SU-DHL-6 (cell line): Measurements from ENCODE around the gene ULK3.
A peak's percentile ranks its signal among the peaks of the same experiment; 100 is the strongest.

Experiments
- H2AFZ ChIP-seq: fragments of 200-600 bp; sonication (generic); 2 replicates; pipeline ENCODE4 v1.6.1; 2014; ENCODE audit warnings: low read depth, mild to moderate bottlenecking, moderate library complexity, mixed read lengths, antibody characterized with exemption, low read length; ENCODE audit not compliant: severe bottlenecking
- H3F3A ChIP-seq: fragments of 200-600 bp; shearing (Covaris generic); 2 replicates; pipeline ENCODE4 v1.6.0; 2016; ENCODE audit warnings: antibody characterized with exemption, mild to moderate bottlenecking; ENCODE audit not compliant: insufficient read depth
- H3K27ac ChIP-seq: fragments of 200-600 bp; sonication (generic); 2 replicates; pipeline ENCODE4 v1.5.1; 2016; ENCODE audit warnings: low read depth, mild to moderate bottlenecking, low read length, moderate library complexity, mixed read lengths
- H3K27me3 ChIP-seq: fragments of 200-600 bp; sonication (generic), shearing (Covaris generic); 2 replicates; pipeline ENCODE4 v1.6.0; 2014; ENCODE audit warnings: mild to moderate bottlenecking, low read length
- H3K36me3 ChIP-seq: fragments of 200-600 bp; sonication (generic); 2 replicates; pipeline ENCODE4 v1.6.1; 2014; ENCODE audit warnings: mild to moderate bottlenecking, low read length, mixed read lengths
- H3K4me2 ChIP-seq: fragments of 300-600, 200-600 bp; shearing (Covaris generic), sonication (generic); 2 replicates; pipeline ENCODE4 v1.6.0; 2014; ENCODE audit warnings: low read length, low read depth, mild to moderate bottlenecking; ENCODE audit not compliant: poor library complexity, severe bottlenecking
- H3K4me3 ChIP-seq: fragments of 200-600 bp; sonication (generic); 2 replicates; pipeline ENCODE4 v1.5.1; 2014; ENCODE audit warnings: antibody characterized with exemption, low read length, mild to moderate bottlenecking, mixed read lengths; ENCODE audit not compliant: insufficient read depth, poor library complexity, severe bottlenecking
- H3K79me2 ChIP-seq: fragments of 200-600 bp; sonication (generic); 2 replicates; pipeline ENCODE4 v1.6.1; 2014; ENCODE audit warnings: mild to moderate bottlenecking, low read length, moderate library complexity; ENCODE audit not compliant: insufficient read depth
- H3K9ac ChIP-seq: fragments of 200-600 bp; sonication (generic); 2 replicates; pipeline ENCODE4 v1.7.0; 2014; ENCODE audit warnings: mild to moderate bottlenecking, low read length
- H3K9me2 ChIP-seq: fragments of 200-600 bp; sonication (generic); replicated peaks from 2 replicates; pipeline ENCODE4 v1.6.1; 2014; ENCODE audit warnings: low read length; ENCODE audit not compliant: insufficient read depth
- H3K9me3 ChIP-seq: fragments of 200-600 bp; sonication (generic); 2 replicates; pipeline ENCODE4 v1.6.1; 2014; ENCODE audit warnings: low read length, mixed read lengths; ENCODE audit not compliant: insufficient read depth
- H4K20me1 ChIP-seq: fragments of 200-600 bp; sonication (generic); 2 replicates; pipeline ENCODE4 v1.6.1; 2014; ENCODE audit warnings: low read depth, mild to moderate bottlenecking, antibody characterized with exemption, low read length, moderate library complexity, mixed read lengths
- CTCF ChIP-seq: fragments of 200-600 bp; sonication (generic); IDR thresholded peaks from one replicate; pipeline ENCODE4 v1.5.1; 2017; ENCODE audit warnings: antibody characterized with exemption, mild to moderate bottlenecking, low read length, moderate library complexity; ENCODE audit not compliant: insufficient read depth, poor library complexity, severe bottlenecking
- EZH2phosphoT487 ChIP-seq: fragments of 200-600 bp; sonication (generic), shearing (Covaris generic); conservative IDR thresholded peaks from 2 replicates; pipeline ENCODE4 v1.6.1; 2018; ENCODE audit warnings: mild to moderate bottlenecking, antibody characterized with exemption, low read length, moderate library complexity, mixed read lengths

The ULK3 gene

DNA sequence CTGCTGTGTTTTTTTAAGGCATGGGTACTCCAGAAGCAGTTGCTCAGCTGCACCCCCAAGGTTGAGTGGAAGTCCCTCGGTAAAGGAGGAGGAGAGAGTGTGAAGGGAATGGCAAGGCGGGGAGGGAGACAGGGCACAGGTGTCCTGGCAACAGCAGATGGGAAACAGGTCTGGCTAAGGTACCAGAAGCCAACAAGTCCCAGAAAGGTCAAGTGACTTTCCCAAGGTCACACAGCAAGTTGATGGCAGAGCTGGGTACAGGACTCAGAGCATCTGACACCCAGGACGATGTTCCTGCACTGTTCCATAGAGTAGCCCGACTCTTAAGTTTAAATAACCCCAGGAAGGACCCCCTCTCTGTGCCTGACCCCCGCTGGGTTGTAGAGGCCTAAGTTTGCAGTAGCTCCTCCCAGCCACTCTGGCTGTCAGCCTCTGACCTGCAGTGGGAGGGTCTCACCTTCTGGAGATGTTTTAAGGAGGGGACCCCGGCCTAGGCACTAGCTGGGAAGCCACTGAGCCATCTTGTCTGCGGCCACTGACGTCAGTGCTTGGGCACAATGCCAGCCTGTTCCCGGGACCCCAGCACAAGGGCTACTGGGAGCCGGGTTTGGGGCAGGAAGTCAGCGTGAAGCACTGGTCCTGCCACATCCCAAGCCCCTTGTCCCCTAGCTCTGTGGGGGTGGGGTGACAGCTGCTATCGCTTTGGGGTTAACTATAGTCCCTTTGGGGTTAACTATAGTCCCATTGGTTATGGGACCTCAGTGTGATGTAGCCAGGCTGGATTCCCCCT lies 50.5 kb downstream of the ULK3 start:
- H3K4me3 ChIP-seq = no peak overlapping the region
- peaks cover 42% of the 10 kb centered on the region for H3F3A ChIP-seq
- H3K27ac ChIP-seq = peak overlapping the region; percentile 96
- peak overlapping the region; percentile 73 for H3K4me2 ChIP-seq
- TF ChIP-seq CTCF (no peak), EZH2phosphoT487 (no peak)
- no peaks in the 10 kb centered on the region for H3K27me3 ChIP-seq
- no peak overlapping the region for H2AFZ ChIP-seq
- H3K9me3 ChIP-seq = no peaks in the 10 kb centered on the region
- H4K20me1 ChIP-seq = no peaks in the 10 kb centered on the region
- H3K9ac ChIP-seq = peak overlapping the region; percentile 77
- peaks cover 87% of the 10 kb centered on the region for H3K79me2 ChIP-seq
- no peaks in the 10 kb centered on the region for H3K36me3 ChIP-seq
- H3K9me2 ChIP-seq = no peaks in the 10 kb centered on the region

DNA sequence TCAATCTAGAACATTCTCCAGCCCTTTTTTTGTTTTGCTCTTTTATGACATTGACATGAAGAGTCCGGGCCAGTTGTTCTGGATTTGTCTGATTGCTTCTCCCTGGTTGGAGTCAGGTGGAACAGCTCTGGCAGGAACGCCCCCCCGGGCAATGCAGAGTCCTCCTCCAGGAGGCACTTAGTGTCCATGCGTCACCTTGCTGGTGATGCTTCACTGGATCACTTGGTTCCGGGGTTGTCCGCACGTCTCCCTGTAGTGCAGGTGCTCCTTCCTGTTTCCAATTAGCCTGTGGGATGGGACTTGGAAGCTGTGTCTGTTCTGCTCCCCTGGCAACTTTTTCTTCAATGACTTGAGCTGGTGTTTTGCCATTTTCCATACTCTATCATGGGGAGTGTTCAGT lies 51.3 kb downstream of the ULK3 start:
- Histone ChIP-seq H3K4me2 (peak overlapping the region; percentile 73), H3F3A (peaks cover 48% of the 10 kb centered on the region), H3K9ac (peak overlapping the region; percentile 77), H3K36me3 (no peaks in the 10 kb centered on the region), H3K27ac (peak overlapping the region; percentile 96), H4K20me1 (no peaks in the 10 kb centered on the region), H3K9me2 (no peaks in the 10 kb centered on the region), H2AFZ (no peak overlapping the region), H3K27me3 (no peaks in the 10 kb centered on the region), H3K9me3 (no peaks in the 10 kb centered on the region), H3K4me3 (no peak overlapping the region), H3K79me2 (peaks cover 85% of the 10 kb centered on the region)
- TF ChIP-seq EZH2phosphoT487 (no peak), CTCF (no peak)

GRCh38 chr15:74791007-74791406 lies 51.9 kb downstream of the ULK3 start:
- H3K9ac ChIP-seq = peak overlapping the region; percentile 77
- H4K20me1 ChIP-seq = no peaks in the 10 kb centered on the region
- TF ChIP-seq CTCF = no peak
- no peak for TF ChIP-seq EZH2phosphoT487
- peak overlapping the region; percentile 51 for H3K4me3 ChIP-seq
- H2AFZ ChIP-seq = no peak overlapping the region
- H3K36me3 ChIP-seq = no peaks in the 10 kb centered on the region
- no peaks in the 10 kb centered on the region for H3K9me3 ChIP-seq
- H3K79me2 ChIP-seq = peaks cover 85% of the 10 kb centered on the region
- H3K27ac ChIP-seq = peak overlapping the region; percentile 96
- peak overlapping the region; percentile 73 for H3K4me2 ChIP-seq
- peaks cover 55% of the 10 kb centered on the region for H3F3A ChIP-seq
- no peaks in the 10 kb centered on the region for H3K9me2 ChIP-seq
- no peaks in the 10 kb centered on the region for H3K27me3 ChIP-seq
